ENCODE measurements around the gene RHOA.

Gene RHOA

DNA sequence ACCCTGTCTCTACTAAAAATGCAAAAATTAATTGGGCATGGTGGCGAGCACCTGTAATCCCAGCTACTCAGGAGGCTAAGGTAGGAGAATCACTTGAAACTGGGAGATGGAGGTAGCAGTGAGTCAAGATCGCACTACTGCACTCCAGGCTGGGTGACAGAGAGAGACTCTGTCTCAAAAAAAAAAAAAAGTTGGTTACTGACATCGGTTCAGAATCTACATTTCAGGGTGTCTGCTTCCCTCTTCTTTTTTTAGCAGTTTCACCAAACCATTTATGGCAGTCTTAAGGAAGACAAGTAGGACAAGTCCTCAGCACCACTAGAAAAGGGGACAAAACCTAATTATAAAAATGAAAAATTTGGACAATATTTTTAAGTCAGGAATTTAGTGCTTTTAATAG, 68.6 kb downstream of the RHOA start:
- TF ChIP-seq, protein P1, sequence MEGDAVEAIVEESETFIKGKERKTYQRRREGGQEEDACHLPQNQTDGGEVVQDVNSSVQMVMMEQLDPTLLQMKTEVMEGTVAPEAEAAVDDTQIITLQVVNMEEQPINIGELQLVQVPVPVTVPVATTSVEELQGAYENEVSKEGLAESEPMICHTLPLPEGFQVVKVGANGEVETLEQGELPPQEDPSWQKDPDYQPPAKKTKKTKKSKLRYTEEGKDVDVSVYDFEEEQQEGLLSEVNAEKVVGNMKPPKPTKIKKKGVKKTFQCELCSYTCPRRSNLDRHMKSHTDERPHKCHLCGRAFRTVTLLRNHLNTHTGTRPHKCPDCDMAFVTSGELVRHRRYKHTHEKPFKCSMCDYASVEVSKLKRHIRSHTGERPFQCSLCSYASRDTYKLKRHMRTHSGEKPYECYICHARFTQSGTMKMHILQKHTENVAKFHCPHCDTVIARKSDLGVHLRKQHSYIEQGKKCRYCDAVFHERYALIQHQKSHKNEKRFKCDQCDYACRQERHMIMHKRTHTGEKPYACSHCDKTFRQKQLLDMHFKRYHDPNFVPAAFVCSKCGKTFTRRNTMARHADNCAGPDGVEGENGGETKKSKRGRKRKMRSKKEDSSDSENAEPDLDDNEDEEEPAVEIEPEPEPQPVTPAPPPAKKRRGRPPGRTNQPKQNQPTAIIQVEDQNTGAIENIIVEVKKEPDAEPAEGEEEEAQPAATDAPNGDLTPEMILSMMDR (IDR thresholded peaks at IDR 0.05), result no peak
- Mint-ChIP-seq H3K27ac (no peak overlapping the region), H3K4me1 (peaks cover 30% of the 10 kb centered on the region), H3K9me3 (no peaks in the 10 kb centered on the region), H3K4me3 (no peak overlapping the region), H3K27me3 (ENCODE audit: low read depth, poor library complexity) (peaks cover 8% of the 10 kb centered on the region), H3K36me3 (ENCODE audit: low read depth) (peaks cover 2% of the 10 kb centered on the region)
- DNase-seq, result no peak

DNA sequence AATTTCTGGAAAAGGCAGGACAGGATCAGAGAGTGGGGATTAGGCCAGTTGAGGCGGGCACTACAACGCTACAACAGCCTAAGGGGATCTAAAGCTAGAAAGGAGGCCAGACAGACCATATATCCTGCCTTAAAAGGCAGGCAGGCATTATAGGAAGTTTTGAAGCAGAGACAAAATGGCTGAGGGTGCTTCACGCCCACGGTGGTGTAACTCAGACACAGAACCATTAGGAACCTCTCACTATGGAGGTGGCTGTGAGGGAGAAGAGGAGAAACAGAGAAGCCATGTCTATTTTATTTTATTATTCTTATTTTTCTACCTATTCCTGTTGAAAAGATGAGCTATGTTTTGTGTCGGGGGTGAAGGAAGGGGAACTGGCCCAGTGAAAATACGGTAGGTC, 69.8 kb downstream of the RHOA start:
- H3K9me3 Mint-ChIP-seq, result no peaks in the 10 kb centered on the region

DNA sequence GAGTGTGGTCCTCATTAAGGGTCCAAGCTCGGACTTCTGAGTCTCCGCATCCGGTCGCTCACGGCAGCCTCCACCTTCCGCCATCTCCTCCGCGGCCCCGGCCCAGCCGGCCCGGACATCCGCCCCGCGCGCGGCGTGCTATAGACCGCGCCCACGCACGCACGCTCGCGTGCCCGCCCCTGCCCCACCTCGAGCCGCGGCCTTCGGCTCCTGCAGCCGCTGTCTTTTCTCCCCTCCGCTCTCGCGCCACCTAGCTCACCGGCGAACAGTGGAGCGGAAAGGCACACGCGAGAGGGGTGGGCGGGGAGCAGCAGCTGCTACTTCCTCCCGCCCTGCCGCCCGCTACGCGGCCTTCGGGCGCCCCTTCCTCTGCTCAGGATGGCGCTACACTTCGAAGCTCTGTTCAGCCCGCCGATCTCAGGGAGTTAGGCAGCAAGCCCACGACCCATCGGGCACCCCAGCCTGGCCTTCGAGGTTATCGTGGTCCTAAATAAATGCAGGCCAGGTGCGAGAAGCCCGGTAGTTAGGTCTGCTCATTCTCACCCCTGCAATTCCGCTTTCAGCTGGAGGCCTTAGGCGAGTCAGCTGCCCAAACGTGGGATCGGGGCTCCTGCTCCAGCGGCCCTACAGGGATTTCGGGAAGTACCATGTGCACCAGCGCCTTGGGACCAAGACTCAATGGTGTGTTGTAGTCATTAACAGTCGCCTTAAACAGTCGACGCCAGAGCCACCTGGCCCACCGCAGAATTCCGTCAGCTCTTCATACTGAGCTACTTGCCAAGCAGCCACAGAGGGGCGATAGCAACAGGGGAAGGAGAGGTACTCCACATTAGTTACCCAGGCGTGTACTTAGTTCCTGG, 71.6 kb downstream of the RHOA start, which contains the start of gene USP4:
Gene USP4, minus strand, starts transcription at position 113 of the 860 bp plus-strand sequence. Its CDS starts 29 bp downstream, at position 84.
- H3K4me3 Mint-ChIP-seq, result peak within 1 kb of the TSS; percentile 94
- TF ChIP-seq, protein P1 (IDR thresholded peaks at IDR 0.05), result no peak
- peaks cover 4% of the 10 kb centered on the region for H3K27me3 Mint-ChIP-seq (ENCODE audit: low read depth, poor library complexity)
- peak; percentile 83 for DNase-seq
- H3K4me1 Mint-ChIP-seq, result peaks cover 33% of the 10 kb centered on the region
- H3K27ac Mint-ChIP-seq, result peak within 1 kb of the TSS; percentile 97
- no peaks in the 10 kb centered on the region for H3K9me3 Mint-ChIP-seq
- peaks cover 10% of the 10 kb centered on the region for H3K36me3 Mint-ChIP-seq (ENCODE audit: low read depth)

More for the DNA sequence above, 69.8 kb downstream of the RHOA start:
- Mint-ChIP-seq H3K27ac (peak overlapping the region; percentile 26), H3K4me1 (peaks cover 33% of the 10 kb centered on the region), H3K27me3 (ENCODE audit: low read depth, poor library complexity) (peaks cover 8% of the 10 kb centered on the region), H3K4me3 (no peak overlapping the region), H3K36me3 (ENCODE audit: low read depth) (peaks cover 5% of the 10 kb centered on the region)
- TF ChIP-seq, protein P1 (IDR thresholded peaks at IDR 0.05), result no peak
- no peak for DNase-seq

DNA sequence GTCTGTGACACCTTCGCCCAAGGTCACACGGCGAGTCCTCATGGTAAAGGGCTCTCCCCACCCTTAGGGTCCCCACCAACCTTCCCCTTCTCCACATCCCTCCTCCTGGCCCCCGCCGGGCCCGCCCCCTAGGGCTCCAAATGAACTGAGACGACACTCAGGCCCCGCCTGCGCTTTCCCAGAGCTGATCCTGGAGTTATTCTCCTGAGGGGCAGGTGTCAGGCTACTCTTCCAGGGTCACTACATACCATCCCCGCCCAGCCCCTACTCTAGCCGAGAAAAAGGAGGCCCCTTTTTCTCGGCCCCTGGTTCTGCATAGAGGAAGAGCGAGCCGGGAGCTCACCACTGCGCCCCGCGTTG, 72.2 kb downstream of the RHOA start:
- peaks cover 16% of the 10 kb centered on the region for H3K36me3 Mint-ChIP-seq (ENCODE audit: low read depth)
- H3K4me3 Mint-ChIP-seq, result peak overlapping the region; percentile 94
- TF ChIP-seq, protein P1 (IDR thresholded peaks at IDR 0.05), result no peak
- DNase-seq, result peak; percentile 69
- H3K9me3 Mint-ChIP-seq, result no peaks in the 10 kb centered on the region
- peak overlapping the region; percentile 97 for H3K27ac Mint-ChIP-seq
- peaks cover 4% of the 10 kb centered on the region for H3K27me3 Mint-ChIP-seq (ENCODE audit: low read depth, poor library complexity)
- H3K4me1 Mint-ChIP-seq, result peaks cover 33% of the 10 kb centered on the region

DNA sequence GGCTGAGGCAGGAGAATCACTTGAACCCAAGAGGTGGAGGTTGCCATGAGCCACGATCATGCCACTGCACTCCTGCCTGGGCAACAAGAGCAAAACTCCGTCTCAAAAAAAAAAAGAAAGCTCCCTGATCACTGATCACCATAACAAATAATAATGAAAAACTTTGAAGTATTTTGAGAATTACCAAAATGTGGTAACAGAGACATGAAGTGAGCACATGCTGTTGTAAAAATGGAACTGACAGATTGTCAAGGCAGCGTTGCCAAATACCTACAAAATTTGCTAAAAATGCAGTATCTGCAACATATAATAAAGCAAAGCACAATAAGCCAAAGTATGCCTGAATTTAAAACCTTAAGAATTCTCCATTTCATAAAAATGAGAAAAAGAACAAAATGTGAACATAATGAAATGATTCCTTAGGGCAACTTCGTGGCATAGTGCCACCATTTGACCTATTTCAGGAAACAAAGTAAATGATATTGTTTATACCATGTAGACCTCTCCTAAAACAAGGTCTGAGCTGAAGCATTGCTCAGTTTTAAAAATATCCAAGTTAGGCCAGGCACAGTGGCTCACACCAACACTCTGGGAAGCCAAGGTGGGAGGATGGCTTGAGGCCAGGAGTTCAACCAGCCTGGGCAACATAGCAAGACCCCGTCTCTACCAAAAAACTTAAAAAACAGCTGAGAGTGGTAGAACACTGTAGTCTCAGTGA, 77.7 kb downstream of the RHOA start:
- H3K27me3 Mint-ChIP-seq (ENCODE audit: low read depth, poor library complexity), result no peaks in the 10 kb centered on the region

More for the DNA sequence above, 77.7 kb downstream of the RHOA start:
- no peak overlapping the region for H3K4me3 Mint-ChIP-seq
- H3K27ac Mint-ChIP-seq, result no peak overlapping the region
- DNase-seq, result no peak
- TF ChIP-seq, protein P1 (IDR thresholded peaks at IDR 0.05), result no peak
- peaks cover 11% of the 10 kb centered on the region for H3K4me1 Mint-ChIP-seq
- H3K36me3 Mint-ChIP-seq (ENCODE audit: low read depth), result peaks cover 63% of the 10 kb centered on the region
- no peaks in the 10 kb centered on the region for H3K9me3 Mint-ChIP-seq
